Measurements from ENCODE around the gene AP3M1. TPM values are rescaled to one million over a fixed set of nuclear protein-coding genes. Genes with fewer than 3 reads are reported as not detected.
A peak's percentile ranks its signal among the peaks of the same experiment; 100 is the strongest.

Gene AP3M1
- total RNA-seq, 1 donor from 2014 or later, result 48.0 TPM

- H3K9me3 Mint-ChIP-seq, result no peaks in the 10 kb centered on the region
These were observed 26.6 kb upstream of the AP3M1 start for GRCh38 chr10:74177140-74177677.

DNA sequence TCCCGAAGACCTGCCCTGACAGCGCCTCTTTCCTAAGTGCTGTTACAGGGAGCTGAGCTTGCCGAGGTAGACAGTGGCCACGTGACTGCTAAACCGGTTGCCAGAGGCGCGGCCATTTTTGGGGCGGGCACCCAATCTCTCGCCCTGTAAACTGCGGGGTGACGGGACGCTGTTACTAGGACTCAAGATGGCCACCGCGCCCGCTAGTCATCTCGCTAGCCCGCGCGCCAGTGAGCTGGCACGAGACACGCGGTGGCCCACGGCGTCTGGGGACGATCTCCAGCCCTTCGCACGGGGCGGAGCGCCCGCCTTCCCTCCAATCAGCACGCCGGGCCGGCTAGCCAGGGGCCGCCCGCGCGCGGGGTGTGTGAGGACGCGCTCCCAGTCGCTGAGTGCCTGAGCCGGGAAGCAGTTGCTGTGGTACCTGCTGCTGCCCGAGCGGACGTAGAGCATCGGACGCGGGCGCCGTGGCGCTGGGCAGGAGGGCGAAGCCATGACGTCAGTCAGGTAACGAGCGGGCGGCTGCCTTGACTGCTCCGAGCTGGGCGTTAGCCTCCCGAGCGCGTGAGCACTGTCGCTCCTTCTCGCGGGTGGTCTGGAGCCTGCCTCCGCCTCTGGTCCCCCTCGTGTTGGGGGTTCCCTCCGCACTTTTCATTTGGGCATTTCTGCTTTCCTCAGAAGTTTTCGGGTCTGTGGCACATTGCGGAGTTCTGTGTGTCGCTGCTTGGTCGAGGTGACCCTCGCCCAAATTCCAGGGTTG lies 25.9 kb upstream of the AP3M1 start:
- peak overlapping the region; percentile 93 for H3K4me3 Mint-ChIP-seq
- H3K4me1 Mint-ChIP-seq (ENCODE audit: unreplicated experiment), result peaks cover 11% of the 10 kb centered on the region
- no peaks in the 10 kb centered on the region for H3K9me3 Mint-ChIP-seq

More at GRCh38 chr10:74177140-74177677, 26.6 kb upstream of the AP3M1 start:
- TF ChIP-seq CTCF (conservative IDR thresholded peaks at IDR 0.05), result no peak
- DNase-seq (ENCODE audit: extremely low spot score, unreplicated experiment), result peak; percentile 74
- Mint-ChIP-seq H3K27ac (peak overlapping the region; percentile 97), H3K27me3 (no peaks in the 10 kb centered on the region), H3K4me3 (peak overlapping the region; percentile 93), H3K4me1 (ENCODE audit: unreplicated experiment) (peaks cover 11% of the 10 kb centered on the region), H3K36me3 (peaks cover 3% of the 10 kb centered on the region)

GRCh38 chr10:74175510-74176379 lies 25.1 kb upstream of the AP3M1 start:
- H3K4me3 Mint-ChIP-seq, result peak overlapping the region; percentile 93
- H3K4me1 Mint-ChIP-seq (ENCODE audit: unreplicated experiment), result peaks cover 11% of the 10 kb centered on the region
- H3K27me3 Mint-ChIP-seq, result no peaks in the 10 kb centered on the region
- peaks cover 3% of the 10 kb centered on the region for H3K36me3 Mint-ChIP-seq
- peak overlapping the region; percentile 97 for H3K27ac Mint-ChIP-seq
- no peak for TF ChIP-seq CTCF (conservative IDR thresholded peaks at IDR 0.05)
- no peak for DNase-seq (ENCODE audit: extremely low spot score, unreplicated experiment)
- H3K9me3 Mint-ChIP-seq, result no peaks in the 10 kb centered on the region

More for the DNA sequence above, 25.9 kb upstream of the AP3M1 start:
- Mint-ChIP-seq H3K36me3 (peaks cover 3% of the 10 kb centered on the region), H3K27me3 (no peaks in the 10 kb centered on the region), H3K27ac (peak overlapping the region; percentile 97)
- DNase-seq (ENCODE audit: extremely low spot score, unreplicated experiment), result peak; percentile 93
- no peak for TF ChIP-seq CTCF (conservative IDR thresholded peaks at IDR 0.05)

GRCh38 chr10:74174521-74174920 lies 23.9 kb upstream of the AP3M1 start:
- no peaks in the 10 kb centered on the region for H3K27me3 Mint-ChIP-seq
- peaks cover 11% of the 10 kb centered on the region for H3K4me1 Mint-ChIP-seq (ENCODE audit: unreplicated experiment)

More at GRCh38 chr10:74174521-74174920, 23.9 kb upstream of the AP3M1 start:
- no peaks in the 10 kb centered on the region for H3K9me3 Mint-ChIP-seq
- peak overlapping the region; percentile 23 for H3K27ac Mint-ChIP-seq
- peaks cover 3% of the 10 kb centered on the region for H3K36me3 Mint-ChIP-seq
- H3K4me3 Mint-ChIP-seq, result no peak overlapping the region
- no peak for DNase-seq (ENCODE audit: extremely low spot score, unreplicated experiment)
- no peak for TF ChIP-seq CTCF (conservative IDR thresholded peaks at IDR 0.05)
